Cardiac fibroblast (primary cell): ENCODE data around the gene HECW1.

Experiments
- DNase-seq, 2 donors: peaks; one replicate each; pipeline versions ENCODE4 v3.0.0 to v3.0.0-alpha.2; 2010; ENCODE audit warnings: low read depth in 2 of 2
- H3K4me3 ChIP-seq, 2 donors: replicated peaks in 1 of 2; 1 replicate in 1 of 2; 2 replicates in 1 of 2; pipeline ENCODE4 v1.5.1; 2011; ENCODE audit warnings: low read depth in 2 of 2, low read length in 2 of 2, mild to moderate bottlenecking in 2 of 2, moderate library complexity in 1 of 2
- TF ChIP-seq, protein P1 (sequence below): IDR thresholded peaks from one replicate; pipeline ENCODE4 v1.5.1; 2011; ENCODE audit warnings: low read depth, mild to moderate bottlenecking, low read length, inconsistent platforms

HECW1 gene

DNA sequence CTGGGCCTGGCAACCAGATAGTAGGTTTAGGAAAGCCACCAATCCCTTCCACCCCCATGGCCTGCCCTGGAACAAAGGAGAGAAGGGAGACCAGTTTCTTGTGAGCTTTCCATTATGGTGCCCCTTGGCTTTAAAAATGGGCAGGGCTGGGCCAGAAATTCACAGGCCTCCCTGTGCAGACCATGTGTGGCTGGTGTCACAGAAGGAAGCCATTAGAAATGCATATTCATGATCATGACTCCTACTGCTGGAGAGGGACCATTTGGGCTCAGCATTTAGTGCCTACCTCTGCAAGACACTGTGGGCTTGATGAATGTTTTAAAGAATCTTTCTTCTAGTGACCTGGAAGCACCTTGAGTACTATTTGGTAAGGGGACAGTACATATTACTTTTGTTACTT is 108.3 kb downstream of the HECW1 start:
- H3K4me3 ChIP-seq = no peak overlapping the region
- TF ChIP-seq, protein P1, sequence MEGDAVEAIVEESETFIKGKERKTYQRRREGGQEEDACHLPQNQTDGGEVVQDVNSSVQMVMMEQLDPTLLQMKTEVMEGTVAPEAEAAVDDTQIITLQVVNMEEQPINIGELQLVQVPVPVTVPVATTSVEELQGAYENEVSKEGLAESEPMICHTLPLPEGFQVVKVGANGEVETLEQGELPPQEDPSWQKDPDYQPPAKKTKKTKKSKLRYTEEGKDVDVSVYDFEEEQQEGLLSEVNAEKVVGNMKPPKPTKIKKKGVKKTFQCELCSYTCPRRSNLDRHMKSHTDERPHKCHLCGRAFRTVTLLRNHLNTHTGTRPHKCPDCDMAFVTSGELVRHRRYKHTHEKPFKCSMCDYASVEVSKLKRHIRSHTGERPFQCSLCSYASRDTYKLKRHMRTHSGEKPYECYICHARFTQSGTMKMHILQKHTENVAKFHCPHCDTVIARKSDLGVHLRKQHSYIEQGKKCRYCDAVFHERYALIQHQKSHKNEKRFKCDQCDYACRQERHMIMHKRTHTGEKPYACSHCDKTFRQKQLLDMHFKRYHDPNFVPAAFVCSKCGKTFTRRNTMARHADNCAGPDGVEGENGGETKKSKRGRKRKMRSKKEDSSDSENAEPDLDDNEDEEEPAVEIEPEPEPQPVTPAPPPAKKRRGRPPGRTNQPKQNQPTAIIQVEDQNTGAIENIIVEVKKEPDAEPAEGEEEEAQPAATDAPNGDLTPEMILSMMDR = no peak
- no peak for DNase-seq

DNA sequence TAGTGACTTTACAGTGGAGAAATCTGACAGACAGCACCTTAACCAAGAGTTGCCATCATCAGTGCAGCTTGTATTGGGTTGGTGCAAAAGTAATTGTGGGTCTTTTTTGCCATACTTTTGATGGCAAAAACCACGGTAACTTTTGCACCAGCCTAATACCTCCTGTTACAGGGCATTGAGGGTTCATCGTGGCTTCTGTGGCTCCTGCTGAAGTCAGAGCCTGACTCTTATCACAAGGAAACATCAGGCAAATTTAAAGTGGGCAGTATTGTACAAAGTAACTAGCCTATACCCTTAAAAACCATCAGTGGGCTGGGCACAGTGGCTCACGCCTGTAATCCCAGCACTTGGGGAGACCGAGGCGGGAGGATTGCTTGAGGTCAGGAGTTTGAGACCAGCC is 117.4 kb downstream of the HECW1 start:
- DNase-seq = no peak
- H3K4me3 ChIP-seq = no peak overlapping the region
- TF ChIP-seq, protein P1 = no peak

DNA sequence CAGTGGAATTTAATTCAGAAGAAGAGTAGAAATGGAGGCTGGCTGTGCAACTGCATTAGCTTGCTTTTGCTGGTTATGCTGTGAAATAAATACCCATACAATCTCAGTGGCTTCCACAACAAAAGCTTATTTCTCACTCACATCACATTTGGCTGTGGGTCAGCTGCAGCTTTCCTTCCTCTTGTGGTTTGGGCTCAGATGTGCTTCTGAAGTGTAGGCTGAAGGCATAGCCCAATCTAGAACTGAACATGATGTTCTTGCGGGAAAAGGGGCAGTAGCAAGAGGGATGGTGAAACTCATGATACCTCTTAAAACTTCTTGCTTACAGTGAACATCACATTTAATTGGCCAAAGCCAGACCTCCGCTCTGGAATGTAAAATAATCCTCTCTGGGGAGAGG is 119.9 kb downstream of the HECW1 start:
- H3K4me3 ChIP-seq = no peak overlapping the region
- no peak for DNase-seq
- TF ChIP-seq, protein P1 = no peak

DNA sequence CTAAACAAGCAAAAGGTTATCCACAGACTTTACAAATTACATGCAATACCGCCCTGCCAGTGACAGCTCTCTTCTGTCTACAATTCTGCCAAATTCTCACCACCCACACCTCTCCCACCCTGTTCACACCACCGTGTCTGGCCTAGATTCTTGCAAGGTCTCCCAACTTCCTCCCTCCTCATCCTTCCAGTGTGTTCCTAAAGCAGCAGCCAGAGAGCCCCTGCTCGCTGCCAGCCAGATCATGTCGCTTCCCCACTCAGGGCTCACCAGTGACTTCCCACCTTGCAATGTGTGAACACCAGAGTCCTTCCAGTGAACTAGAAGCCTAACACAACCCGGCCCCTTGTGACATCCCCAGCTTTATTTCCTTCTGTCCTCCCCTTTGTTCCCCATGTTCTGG is 121.6 kb downstream of the HECW1 start:
- TF ChIP-seq, protein P1 = no peak
- no peak for DNase-seq
- no peak overlapping the region for H3K4me3 ChIP-seq

DNA sequence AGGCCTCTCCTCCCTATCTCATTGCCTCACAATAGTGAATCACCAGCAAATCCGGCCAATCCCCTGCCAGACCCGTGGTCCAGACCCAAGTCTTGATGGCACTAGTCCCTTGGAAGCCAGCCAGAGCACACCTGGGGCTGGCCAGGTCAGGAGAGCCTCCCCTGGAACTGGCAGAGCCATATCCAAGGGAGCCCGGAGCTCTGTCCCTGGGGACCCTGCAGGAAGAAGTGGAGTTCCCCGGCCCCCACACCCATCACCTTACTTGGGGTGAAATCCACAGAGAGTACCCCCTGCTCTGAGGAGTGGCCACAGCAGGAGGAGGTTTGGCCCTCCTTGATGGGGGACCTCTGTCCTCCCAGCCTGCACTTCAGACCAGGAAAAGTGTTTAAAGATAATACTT is 122.5 kb downstream of the HECW1 start:
- TF ChIP-seq, protein P1 = no peak
- no peak for DNase-seq
- no peak overlapping the region for H3K4me3 ChIP-seq

DNA sequence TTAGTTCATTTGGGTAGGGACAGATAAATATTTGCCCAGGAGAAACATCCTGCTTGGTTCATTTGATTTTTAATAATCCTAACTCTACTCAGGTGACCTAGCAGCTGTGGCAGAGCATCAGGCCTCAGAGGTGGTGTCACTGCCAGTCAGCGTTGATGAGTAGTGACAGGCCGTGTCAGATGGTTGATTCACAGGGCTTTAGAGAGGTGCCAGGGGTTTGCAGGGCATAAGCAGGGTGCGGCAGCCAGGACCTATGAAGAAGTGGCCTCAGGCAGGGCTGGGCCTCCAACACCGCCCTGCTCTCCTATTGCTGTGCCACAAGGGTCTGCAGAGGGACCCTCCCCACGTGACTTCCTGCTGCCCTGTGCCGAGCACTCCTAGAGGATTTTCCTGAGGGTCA is 128.1 kb downstream of the HECW1 start:
- H3K4me3 ChIP-seq = no peak overlapping the region
- DNase-seq = no peak
- TF ChIP-seq, protein P1 = no peak

DNA sequence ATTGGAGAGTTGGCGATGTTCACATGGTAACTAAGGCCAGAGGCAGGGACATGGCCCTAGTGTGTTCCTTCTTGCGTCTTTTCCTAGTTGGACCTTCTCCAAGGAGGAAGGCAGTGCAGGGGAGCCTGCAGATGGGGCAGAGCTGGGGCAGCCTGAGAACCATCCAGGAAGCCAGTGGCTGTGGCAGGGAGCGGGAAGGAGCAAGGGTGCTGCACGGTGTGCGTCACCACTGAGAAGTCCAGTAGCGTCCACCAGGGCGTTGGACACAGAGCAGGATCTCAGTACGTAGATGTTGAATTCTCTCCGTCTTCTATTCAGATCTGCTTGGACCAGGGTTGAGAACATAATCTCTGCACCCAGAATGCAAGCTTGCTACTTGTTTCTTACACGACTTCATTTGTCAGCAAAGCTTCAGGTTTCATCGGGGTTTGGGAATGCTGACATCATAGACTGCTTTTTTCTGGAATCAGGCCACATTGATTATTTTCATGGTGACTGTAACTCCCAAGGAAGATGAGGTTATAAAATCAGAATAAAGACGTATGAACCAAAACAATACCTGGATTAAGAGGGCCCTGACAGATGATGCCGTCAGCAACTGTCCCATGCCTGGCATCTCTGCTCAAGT is 130.3 kb downstream of the HECW1 start:
- TF ChIP-seq, protein P1 = no peak
- no peak overlapping the region for H3K4me3 ChIP-seq
- DNase-seq = no peak
